Esophagus squamous epithelium (tissue), 4 donors: ENCODE measurements around the gene GABBR2.

Source experiments
- POLR2A ChIP-seq, 4 donors: fragments of 450-650 bp; IDR thresholded peaks; one replicate each; pipeline ENCODE4 v1.6.1; 2017; ENCODE audit warnings: antibody characterized with exemption in 4 of 4, mild to moderate bottlenecking in 4 of 4, moderate library complexity in 3 of 4
- TF ChIP-seq, protein P1 (sequence below), 6 experiments: fragments of 450-650 bp in 4 of 6; fragments of 200-600 bp in 2 of 6; sonication (generic) in 2 of 6; IDR thresholded peaks; one replicate each; pipeline ENCODE4 v1.5.1; 2016 to 2019; ENCODE audit warnings: antibody characterized with exemption in 6 of 6, mild to moderate bottlenecking in 4 of 6, moderate library complexity in 4 of 6

DNA sequence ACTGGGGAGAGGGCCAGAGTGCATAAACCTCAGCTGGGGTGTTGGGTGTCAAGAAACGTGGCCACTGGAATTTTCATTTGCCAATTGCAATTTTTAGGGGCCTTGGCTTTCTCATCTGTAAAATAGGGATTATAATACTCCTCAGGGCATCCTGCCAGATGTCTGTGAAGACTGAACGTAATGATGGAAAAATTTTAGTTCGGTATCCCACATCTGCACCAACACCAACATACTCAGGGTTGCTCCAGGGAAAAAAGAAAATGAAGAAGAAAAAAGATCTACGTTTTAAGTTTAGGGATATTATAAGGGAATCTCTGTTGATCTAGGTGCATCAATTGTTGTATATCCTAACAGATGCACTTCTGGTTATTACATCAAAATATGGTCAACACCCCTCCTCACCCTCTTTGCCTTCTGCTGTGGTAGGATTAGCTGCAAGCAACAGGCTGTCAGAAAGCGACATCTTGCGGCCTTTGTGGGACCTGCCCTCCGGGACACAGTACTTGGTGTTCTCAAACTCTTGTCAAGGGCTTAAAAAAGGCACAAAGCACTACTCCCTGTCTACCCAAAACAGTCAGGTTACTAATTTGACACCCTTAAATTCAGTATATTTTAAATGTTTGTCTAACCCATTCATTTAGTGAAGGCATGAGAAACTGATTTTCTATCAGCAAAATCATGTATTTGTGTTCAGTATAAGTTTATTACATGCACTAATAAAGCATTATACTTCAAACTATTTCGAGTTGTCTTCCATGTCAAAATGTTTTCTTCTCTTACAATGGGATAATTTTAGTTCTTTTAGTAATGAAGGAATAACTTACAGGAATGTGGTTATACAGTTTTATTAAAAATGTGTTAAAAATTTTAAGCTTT lies 445.0 kb downstream of the GABBR2 start:
- no peak for TF ChIP-seq POLR2A (IDR thresholded peaks at IDR 0.05)
- TF ChIP-seq, protein P1, sequence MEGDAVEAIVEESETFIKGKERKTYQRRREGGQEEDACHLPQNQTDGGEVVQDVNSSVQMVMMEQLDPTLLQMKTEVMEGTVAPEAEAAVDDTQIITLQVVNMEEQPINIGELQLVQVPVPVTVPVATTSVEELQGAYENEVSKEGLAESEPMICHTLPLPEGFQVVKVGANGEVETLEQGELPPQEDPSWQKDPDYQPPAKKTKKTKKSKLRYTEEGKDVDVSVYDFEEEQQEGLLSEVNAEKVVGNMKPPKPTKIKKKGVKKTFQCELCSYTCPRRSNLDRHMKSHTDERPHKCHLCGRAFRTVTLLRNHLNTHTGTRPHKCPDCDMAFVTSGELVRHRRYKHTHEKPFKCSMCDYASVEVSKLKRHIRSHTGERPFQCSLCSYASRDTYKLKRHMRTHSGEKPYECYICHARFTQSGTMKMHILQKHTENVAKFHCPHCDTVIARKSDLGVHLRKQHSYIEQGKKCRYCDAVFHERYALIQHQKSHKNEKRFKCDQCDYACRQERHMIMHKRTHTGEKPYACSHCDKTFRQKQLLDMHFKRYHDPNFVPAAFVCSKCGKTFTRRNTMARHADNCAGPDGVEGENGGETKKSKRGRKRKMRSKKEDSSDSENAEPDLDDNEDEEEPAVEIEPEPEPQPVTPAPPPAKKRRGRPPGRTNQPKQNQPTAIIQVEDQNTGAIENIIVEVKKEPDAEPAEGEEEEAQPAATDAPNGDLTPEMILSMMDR (IDR thresholded peaks at IDR 0.05): peak; percentile 78 to 94 (median 84)
